COR-L47 (cell line): Measurements from ENCODE around the gene PLCB2.

Experiments
- DNase-seq: peaks from one replicate; lab custom pipeline; 2025; lab: John Stamatoyannopoulos, UW

PLCB2 gene

GRCh38 chr15:40340038-40340739, 32.5 kb upstream of the PLCB2 start:
- DNase-seq = no peak

GRCh38 chr15:40339621-40339945, 31.8 kb upstream of the PLCB2 start:
- DNase-seq = no peak

- no peak for DNase-seq
Measured at GRCh38 chr15:40338921-40339620, 31.3 kb upstream of the PLCB2 start.

GRCh38 chr15:40338041-40338657, 30.4 kb upstream of the PLCB2 start:
- peak; percentile 73 for DNase-seq

- no peak for DNase-seq
Measured at GRCh38 chr15:40337597-40337996, 29.9 kb upstream of the PLCB2 start.

GRCh38 chr15:40336744-40337122, 29.0 kb upstream of the PLCB2 start:
- DNase-seq = no peak

- DNase-seq = peak; percentile 24
Measured at GRCh38 chr15:40335938-40336743, 28.4 kb upstream of the PLCB2 start.

GRCh38 chr15:40334941-40335795, 27.4 kb upstream of the PLCB2 start:
- DNase-seq = no peak

GRCh38 chr15:40334541-40334940, 26.8 kb upstream of the PLCB2 start:
- no peak for DNase-seq

GRCh38 chr15:40333922-40334492, 26.3 kb upstream of the PLCB2 start:
- DNase-seq = no peak

- DNase-seq = no peak
Measured at GRCh38 chr15:40332113-40332781, 24.5 kb upstream of the PLCB2 start.

GRCh38 chr15:40331637-40332036, 23.9 kb upstream of the PLCB2 start:
- DNase-seq = no peak

GRCh38 chr15:40331026-40331425, 23.3 kb upstream of the PLCB2 start:
- DNase-seq = no peak

GRCh38 chr15:40330368-40330836, 22.7 kb upstream of the PLCB2 start:
- DNase-seq = no peak

GRCh38 chr15:40329804-40330203, 22.1 kb upstream of the PLCB2 start:
- DNase-seq = no peak

GRCh38 chr15:40328751-40329150, 21.0 kb upstream of the PLCB2 start:
- no peak for DNase-seq

- no peak for DNase-seq
Measured at GRCh38 chr15:40328176-40328575, 20.4 kb upstream of the PLCB2 start.

GRCh38 chr15:40327457-40327856, 19.7 kb upstream of the PLCB2 start:
- DNase-seq = no peak

- no peak for DNase-seq
Measured at GRCh38 chr15:40325700-40326099, 18.0 kb upstream of the PLCB2 start.

GRCh38 chr15:40325188-40325587, 17.5 kb upstream of the PLCB2 start:
- no peak for DNase-seq
